Thoracic aorta (tissue), 2 donors: ENCODE measurements around the gene OR2B2. TPM values are rescaled to one million over a fixed set of nuclear protein-coding genes. Genes with fewer than 3 reads are reported as not detected.
"Not testable (repeated sequence)": the region's sequence is repeated elsewhere in the genome, so short reads cannot be mapped to it uniquely, and the experiment has no call there.

Experiments used
- ATAC-seq: fragments of 150-250 bp; one replicate; pipeline ENCODE4 v1.8.0; 2017; ENCODE audit warnings: low read depth; ENCODE audit not compliant: insufficient number of reproducible peaks, low FRiP score
- DNase-seq: peaks from one replicate; pipeline ENCODE4 v3.0.0-alpha.2; 2020; ENCODE audit warnings: low spot score
- H3K27ac ChIP-seq, 2 donors: fragments of 200-600 bp; sonication (generic); 1 replicate in 1 of 2; 2 replicates in 1 of 2; pipeline ENCODE4 v1.5.1; 2016; ENCODE audit warnings: mild to moderate bottlenecking in 2 of 2, moderate library complexity in 2 of 2
- H3K27me3 ChIP-seq: fragments of 200-600 bp; sonication (generic); replicated peaks from 2 replicates; pipeline ENCODE4 v1.6.0; 2016; ENCODE audit warnings: mild to moderate bottlenecking; ENCODE audit not compliant: insufficient read depth
- H3K36me3 ChIP-seq: fragments of 200-600 bp; sonication (generic); one replicate; pipeline ENCODE4 v1.5.1; 2016
- H3K4me1 ChIP-seq, 2 donors: fragments of 200-600 bp; sonication (generic); 1 replicate in 1 of 2; 2 replicates in 1 of 2; pipeline versions ENCODE4 v1.5.1 to v1.6.0; 2016; ENCODE audit warnings: low read depth in 2 of 2, mild to moderate bottlenecking in 1 of 2; ENCODE audit not compliant: control insufficient read depth in 1 of 2
- H3K4me3 ChIP-seq: fragments of 200-600 bp; sonication (generic); 2 replicates; pipeline ENCODE4 v1.5.1; 2016; ENCODE audit warnings: mild to moderate bottlenecking
- H3K9me3 ChIP-seq: fragments of 200-600 bp; sonication (generic); 2 replicates; pipeline ENCODE4 v1.5.1; 2016
- total RNA-seq, 2 donors: library from RNA; depleted of rRNA; stranded (reverse); fragments of >200 nt; gene quantifications; one replicate each; pipeline versions ENCODE4 v1.1.0 to v1.2.3, GENCODE V29; 2016
- TF ChIP-seq, protein P1 (sequence below): fragments of 200-600 bp; sonication (generic); IDR thresholded peaks from one replicate; pipeline ENCODE4 v1.5.1; 2019; ENCODE audit warnings: antibody characterized with exemption

OR2B2 gene
- total RNA-seq, 2 donors from 2014 or later, result not detected

DNA sequence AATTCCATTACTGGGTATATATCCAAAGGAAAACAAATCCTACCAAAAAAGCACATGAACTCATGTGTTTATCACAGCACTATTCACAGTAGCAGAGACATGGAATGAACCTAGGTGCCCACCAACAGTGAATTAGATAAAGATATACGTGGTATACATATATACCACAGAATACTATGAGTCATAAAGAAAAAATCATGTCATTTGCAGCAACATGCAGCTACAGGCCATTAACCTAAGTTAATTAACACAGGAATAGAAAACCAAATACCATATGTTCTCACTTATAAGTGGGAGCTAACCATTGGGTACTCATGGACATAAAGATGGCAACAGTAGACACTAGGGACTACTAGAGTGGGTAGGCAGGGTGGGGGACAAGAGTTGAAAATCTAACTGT lies 4.2 kb downstream of the OR2B2 start:
- Histone ChIP-seq H3K27me3 (no peaks in the 10 kb centered on the region), H3K36me3 (no peaks in the 10 kb centered on the region), H3K9me3 (no peaks in the 10 kb centered on the region), H3K27ac (no peak overlapping the region), H3K4me3 (no peak overlapping the region), H3K4me1 (peaks cover 0 to 5% of the 10 kb centered on the region in 2 donors)
- DNase-seq, result no peak
- no peak for ATAC-seq
- TF ChIP-seq, protein P1, sequence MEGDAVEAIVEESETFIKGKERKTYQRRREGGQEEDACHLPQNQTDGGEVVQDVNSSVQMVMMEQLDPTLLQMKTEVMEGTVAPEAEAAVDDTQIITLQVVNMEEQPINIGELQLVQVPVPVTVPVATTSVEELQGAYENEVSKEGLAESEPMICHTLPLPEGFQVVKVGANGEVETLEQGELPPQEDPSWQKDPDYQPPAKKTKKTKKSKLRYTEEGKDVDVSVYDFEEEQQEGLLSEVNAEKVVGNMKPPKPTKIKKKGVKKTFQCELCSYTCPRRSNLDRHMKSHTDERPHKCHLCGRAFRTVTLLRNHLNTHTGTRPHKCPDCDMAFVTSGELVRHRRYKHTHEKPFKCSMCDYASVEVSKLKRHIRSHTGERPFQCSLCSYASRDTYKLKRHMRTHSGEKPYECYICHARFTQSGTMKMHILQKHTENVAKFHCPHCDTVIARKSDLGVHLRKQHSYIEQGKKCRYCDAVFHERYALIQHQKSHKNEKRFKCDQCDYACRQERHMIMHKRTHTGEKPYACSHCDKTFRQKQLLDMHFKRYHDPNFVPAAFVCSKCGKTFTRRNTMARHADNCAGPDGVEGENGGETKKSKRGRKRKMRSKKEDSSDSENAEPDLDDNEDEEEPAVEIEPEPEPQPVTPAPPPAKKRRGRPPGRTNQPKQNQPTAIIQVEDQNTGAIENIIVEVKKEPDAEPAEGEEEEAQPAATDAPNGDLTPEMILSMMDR, result no peak

DNA sequence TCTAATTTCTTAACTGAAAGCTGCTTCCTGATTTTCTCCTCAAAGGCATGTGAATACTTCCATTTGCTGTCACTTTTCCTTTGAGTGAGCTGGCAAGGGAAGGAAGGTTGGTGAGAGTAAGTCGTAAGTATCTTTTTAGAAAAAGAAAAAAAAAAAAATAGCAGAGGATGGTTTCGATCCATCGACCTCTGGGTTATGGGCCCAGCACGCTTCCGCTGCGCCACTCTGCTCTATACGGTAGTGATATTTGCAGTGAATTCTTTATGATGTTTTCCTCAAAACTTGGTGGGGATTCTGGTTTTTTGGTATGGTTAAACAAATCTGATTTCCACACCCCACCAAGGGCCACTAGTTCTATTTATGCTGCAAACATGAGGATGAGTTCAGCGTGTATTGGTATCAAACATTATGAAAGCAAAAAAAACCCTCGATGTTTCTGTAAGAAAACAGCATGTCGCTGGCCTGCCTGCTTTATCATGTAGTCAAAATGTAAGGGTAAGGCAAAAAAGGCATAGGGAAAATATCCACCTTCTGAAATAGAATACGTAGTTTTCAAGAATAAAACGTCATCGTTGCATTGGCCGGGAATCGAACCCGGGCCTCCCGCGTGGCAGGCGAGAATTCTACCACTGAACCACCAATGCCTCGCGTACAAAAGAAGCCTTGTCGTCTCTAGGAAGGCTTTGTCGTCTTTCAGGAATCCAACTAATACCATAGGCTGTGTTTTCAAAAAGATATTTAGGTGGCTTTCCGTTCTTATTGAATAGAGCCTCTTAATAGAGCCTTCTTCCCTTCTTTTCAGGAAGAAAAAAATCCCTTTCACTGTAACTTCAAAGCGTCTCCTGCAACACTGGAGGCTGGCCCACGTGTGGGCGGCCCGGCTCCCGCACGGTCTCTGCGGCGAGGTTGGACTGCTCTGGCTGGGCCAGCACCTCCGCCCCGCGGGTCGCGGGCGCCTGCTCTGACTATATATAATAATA lies 9.6 kb downstream of the OR2B2 start:
- peak overlapping the region; percentile 78 to 91 for H3K27ac ChIP-seq
- ATAC-seq (peak; percentile 98), DNase-seq (no peak)
- no peaks in the 10 kb centered on the region for H3K36me3 ChIP-seq
- H3K4me1 ChIP-seq, result peaks cover 0 to 6% of the 10 kb centered on the region in 2 donors
- no peaks in the 10 kb centered on the region for H3K9me3 ChIP-seq
- peak overlapping the region; percentile 81 for H3K4me3 ChIP-seq
- H3K27me3 ChIP-seq, result no peaks in the 10 kb centered on the region
- TF ChIP-seq, protein P1, result no peak

DNA sequence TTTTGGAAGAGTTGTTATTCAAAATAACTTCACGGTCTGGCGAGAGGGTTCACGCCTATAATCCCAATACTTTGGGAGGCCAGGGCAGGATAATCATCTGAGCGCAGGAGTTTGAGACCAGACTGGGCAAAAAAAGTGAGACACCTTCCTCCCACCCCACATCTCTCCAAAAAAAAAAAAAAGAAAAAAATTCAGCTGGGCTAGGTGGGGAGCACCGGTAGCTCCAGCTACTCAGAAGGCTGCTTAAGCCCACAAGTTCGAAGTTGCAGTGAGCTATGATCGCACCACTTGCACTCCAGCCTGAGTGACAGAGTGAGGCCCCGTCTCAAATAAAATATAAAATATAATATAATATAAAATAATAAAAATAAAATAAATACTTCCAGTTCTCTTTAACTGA lies 10.4 kb downstream of the OR2B2 start:
- H3K9me3 ChIP-seq, result no peaks in the 10 kb centered on the region
- H3K27ac ChIP-seq, result no peak overlapping the region
- no peaks in the 10 kb centered on the region for H3K36me3 ChIP-seq
- no peak for DNase-seq
- no peak for ATAC-seq
- H3K4me1 ChIP-seq, result peaks cover 0 to 6% of the 10 kb centered on the region in 2 donors
- H3K27me3 ChIP-seq, result no peaks in the 10 kb centered on the region
- TF ChIP-seq, protein P1, result no peak
- H3K4me3 ChIP-seq, result no peak overlapping the region

DNA sequence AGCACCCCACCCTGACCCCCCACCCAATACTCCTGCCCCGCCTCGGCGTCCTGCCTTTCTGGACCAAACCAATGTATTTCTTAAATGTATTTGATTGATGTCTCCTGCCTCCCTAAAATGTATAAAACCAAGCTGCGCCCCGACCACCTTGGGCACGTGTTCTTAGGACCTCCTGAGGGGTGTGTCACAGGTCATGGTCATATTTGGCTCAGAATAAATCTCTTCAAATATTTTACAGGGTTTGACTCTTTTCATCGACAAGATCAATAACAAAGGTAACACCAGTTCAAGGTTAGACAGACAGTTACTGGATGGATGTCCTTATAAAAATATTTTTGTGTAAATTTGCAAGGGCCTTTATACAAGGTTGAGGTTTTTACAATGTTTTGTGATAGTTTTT lies 12.0 kb downstream of the OR2B2 start:
- H3K27me3 ChIP-seq, ATAC-seq, H3K9me3 ChIP-seq, H3K27ac ChIP-seq, H3K4me1 ChIP-seq, DNase-seq, H3K36me3 ChIP-seq, H3K4me3 ChIP-seq: not testable (repeated sequence)

DNA sequence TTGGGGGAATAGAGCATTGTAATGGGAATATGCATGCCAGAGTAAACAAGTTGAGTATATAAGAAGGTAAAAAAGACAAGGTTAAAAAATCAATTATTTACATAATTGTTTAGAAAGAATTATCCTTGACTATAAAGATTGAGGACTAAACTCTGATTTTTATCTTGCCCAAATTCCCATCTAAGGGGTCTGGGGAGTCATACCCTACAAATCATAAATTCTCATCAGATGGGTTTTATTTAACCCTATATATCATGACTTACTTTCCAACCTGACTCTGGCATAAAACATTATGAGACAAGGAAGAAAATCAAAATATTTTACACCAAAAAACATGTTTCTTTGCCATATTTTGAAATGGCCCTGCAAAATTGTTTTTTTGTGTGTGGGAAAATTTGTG lies 12.7 kb downstream of the OR2B2 start:
- Histone ChIP-seq H3K27ac (no peak overlapping the region), H3K4me3 (no peak overlapping the region), H3K36me3 (no peaks in the 10 kb centered on the region), H3K9me3 (no peaks in the 10 kb centered on the region), H3K27me3 (no peaks in the 10 kb centered on the region), H3K4me1 (peaks cover 0 to 6% of the 10 kb centered on the region in 2 donors)
- no peak for ATAC-seq
- TF ChIP-seq, protein P1, result no peak
- DNase-seq, result no peak
